ENCODE results near the gene MPHOSPH9.

Gene MPHOSPH9, protein sequence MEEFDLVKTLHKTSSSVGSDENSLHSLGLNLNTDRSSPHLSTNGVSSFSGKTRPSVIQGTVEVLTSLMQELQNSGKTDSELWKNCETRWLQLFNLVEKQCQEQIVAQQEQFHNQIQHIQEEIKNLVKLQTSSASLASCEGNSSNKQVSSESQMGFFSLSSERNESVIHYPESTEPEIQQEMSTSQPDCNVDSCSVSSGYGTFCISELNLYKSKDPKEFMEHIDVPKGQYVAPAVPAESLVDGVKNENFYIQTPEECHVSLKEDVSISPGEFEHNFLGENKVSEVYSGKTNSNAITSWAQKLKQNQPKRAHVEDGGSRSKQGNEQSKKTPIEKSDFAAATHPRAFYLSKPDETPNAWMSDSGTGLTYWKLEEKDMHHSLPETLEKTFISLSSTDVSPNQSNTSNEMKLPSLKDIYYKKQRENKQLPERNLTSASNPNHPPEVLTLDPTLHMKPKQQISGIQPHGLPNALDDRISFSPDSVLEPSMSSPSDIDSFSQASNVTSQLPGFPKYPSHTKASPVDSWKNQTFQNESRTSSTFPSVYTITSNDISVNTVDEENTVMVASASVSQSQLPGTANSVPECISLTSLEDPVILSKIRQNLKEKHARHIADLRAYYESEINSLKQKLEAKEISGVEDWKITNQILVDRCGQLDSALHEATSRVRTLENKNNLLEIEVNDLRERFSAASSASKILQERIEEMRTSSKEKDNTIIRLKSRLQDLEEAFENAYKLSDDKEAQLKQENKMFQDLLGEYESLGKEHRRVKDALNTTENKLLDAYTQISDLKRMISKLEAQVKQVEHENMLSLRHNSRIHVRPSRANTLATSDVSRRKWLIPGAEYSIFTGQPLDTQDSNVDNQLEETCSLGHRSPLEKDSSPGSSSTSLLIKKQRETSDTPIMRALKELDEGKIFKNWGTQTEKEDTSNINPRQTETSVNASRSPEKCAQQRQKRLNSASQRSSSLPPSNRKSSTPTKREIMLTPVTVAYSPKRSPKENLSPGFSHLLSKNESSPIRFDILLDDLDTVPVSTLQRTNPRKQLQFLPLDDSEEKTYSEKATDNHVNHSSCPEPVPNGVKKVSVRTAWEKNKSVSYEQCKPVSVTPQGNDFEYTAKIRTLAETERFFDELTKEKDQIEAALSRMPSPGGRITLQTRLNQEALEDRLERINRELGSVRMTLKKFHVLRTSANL

DNA sequence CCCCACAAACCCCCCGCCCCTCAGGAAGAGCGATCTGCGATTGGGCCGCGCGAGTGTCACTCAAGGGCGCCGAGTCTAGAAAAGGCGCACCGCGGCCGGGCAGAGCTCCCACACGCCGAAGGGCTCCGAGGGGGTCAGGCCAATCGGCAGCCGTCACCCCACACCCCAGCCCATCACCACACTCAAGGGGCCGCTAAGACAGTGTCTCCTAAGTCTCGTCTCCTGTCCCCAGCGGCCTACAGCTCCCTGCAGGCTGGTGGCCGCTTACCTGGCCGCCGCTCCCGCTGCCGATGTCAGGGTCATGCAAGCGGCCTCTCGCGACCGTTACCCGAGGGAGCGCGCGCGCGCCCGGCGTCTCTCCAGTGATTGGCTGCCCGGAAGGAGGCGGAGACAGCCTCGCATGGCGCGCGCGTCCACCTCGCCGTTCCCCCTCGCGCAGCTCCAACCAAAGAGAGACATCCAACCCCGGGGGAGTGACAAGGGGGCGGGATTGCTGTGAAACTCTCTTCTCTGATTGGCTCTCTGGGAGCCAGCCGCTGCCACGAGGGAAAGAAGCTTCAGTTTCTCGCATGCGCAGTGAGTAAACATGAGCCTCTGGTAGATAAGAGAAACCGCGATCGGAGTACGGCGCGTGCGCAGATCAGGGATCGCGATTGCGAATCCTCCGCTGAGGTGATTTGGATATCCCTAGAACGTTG, at the start of gene MPHOSPH9, which contains the start of gene MTRFR:
TSS of gene MPHOSPH9 (minus strand) at position 335 of the 698 bp plus-strand sequence. CDS start 2,777 bp downstream, outside the sequence.
TSS of gene MTRFR (plus strand) at position 630 of the 698 bp plus-strand sequence. CDS start 20,239 bp downstream, outside the sequence.
- DNase-seq, result peak; percentile 99

DNA sequence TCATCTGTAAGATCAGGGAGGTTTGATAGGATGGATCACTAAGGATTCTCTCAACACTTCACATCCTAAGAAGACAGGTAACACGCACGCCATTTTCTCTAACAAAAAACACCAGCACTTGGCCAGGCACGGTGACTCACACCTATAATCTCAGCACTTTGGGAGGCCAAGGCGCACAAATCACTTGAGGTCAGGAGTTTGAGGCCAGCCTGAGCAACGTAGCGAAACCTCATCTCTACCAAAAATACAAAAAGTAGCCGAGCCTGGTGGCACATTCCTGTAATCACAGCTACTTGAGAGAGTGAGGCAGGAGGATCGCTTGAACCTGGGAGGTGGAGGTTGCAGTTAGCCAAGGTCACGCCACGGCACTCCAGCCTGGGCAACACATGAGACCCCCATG, 49.2 kb upstream of the MPHOSPH9 start:
- no peak for DNase-seq

DNA sequence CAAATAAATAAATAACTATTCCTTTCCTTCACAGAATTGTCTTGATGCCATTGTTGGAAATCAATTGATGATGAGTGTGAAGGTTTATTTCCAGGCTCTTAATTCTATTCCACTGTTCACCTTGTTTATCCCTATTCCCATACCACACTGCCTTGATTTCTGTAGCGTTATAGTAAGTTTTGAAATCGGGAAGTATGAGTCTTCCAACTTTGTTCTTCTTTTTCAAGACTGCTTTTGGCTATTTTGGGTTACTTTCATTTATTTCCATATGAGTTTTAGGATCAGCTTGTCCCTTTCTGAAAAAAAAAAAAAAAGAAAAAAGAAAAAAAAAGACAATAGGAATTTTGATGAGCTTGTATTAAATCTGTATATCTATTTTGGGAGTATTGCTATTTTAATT, 48.0 kb upstream of the MPHOSPH9 start:
- no peak for DNase-seq

DNA sequence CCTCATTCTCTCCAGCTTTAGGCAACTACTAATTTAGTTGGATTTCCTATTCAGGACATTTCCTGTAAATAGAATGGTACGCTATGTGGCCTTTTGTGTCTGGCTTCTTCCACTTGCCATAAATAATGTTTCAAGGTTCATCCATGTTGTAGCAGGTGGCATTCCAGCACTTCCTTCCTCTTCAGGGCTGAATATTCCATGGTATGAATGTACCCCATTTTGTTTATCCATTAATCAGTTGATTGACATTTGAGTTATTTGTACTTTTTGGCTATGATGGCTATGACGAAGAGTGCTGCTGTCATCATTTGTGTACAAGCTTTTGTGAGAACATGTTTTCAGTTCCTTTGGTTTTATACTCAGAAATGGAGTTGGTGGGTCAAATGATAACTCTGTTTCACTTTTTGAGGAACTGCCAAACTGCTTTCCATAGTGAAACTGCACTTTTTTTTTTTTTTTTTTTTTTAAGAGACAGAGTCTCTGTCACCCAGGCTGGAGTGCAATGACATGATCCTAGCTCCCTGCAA, 45.2 kb upstream of the MPHOSPH9 start:
- no peak for DNase-seq

DNA sequence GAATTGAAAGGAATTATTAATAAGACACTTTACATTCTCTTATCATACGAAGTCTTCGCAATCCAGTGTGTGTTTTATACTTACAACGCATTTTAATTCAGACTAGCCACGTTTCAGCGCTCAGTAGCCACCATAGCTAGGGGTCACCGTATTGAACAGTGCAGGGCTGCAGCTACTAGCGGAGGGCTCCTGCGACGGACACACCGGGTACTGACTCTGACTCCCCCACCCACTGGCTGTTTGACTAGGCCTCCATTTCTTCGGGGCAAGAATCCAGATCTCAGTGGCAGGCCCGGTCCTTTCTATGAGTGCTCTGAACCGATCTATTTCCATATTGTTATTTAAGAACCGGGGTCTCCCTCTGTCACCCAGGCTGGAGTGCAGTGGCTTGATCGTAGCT, 40.2 kb upstream of the MPHOSPH9 start:
- no peak for DNase-seq

DNA sequence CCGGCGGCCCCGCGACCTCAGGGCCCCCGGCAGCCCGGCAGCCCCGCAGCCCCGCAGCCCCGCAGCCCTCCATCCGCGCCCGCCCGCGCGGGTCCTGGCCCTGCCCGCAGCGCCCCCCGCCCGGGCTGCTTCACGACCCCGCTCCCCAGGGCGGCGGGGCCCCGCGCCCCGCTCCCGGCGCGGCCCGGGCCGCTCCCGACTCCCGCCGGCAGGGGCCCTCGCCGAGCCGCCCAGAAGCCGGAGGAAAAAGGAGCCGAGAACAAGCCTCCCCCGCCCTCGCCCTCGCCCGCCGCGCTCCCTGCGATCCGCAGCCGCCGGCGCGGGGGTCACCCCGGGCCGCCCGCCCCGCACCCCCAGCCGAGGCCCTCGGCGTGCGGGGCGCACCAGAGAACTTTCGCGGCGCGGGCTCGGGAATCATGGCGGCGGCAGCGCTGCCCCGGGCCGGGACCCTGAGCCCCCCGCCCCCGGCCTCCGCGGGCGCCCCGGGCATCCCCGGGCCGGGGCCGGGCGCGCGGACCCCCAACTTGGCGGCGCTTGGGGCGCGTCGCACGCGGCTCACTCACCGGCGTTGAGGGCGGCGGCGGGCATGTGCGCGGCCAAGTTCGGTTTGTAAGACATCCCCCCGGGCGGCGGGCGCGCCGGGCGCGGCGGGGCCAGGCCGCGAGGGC, 38.2 kb upstream of the MPHOSPH9 start:
- DNase-seq, result peak; percentile 87

DNA sequence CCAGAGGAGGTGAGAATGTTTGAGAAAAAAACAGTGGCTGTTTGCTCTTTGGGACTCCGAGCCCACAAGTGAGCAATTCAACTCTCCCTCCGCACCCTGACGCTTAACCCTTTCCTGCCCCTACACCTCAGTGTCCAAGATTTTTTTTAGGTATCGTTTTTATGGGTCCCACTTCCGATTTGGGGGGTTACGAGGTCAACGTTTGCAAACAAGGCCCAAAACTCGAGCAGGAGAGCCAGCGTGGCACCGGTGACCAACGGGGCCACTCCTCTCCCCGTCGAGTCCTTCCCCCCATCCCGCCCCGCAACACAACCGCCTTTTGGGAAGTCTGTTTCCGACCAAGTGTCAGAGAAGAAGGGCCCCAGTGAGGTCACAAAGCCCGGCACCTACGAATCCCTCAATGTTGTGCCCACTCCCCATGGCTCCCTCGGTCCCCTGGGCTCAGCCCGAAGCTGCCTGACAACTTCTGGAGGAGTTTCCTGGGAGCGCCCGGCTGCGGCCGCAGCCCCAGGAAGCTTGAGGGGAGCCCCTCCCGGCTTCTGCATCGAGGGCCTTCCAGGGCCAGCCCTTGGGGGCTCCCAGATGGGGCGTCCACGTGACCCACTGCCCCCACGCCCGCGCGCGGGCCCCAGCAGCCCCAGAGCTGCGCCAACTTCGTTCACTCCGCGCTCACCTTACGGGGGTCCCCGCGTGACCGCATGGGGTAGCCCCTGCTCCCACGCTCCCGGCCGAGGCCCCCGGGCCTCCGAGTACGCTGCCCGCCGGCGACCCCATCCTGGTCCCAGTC, 37.5 kb upstream of the MPHOSPH9 start:
- DNase-seq, result no peak

DNA sequence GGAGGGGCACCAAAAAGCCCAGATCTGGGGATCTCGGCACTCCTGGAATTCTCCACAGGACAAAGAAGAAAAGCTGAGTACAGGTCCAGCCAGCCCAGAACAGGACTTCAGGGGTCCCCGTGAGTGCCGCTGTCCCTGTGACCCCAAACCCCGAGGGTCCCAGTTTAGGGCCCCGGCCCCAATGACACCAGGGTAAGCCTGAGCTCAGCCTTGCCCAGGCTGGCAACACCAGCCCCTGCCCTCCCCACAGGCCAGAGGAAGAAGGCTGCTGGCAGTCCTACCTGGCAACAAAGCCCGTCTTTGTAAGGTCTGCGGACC, 36.9 kb upstream of the MPHOSPH9 start:
- no peak for DNase-seq

DNA sequence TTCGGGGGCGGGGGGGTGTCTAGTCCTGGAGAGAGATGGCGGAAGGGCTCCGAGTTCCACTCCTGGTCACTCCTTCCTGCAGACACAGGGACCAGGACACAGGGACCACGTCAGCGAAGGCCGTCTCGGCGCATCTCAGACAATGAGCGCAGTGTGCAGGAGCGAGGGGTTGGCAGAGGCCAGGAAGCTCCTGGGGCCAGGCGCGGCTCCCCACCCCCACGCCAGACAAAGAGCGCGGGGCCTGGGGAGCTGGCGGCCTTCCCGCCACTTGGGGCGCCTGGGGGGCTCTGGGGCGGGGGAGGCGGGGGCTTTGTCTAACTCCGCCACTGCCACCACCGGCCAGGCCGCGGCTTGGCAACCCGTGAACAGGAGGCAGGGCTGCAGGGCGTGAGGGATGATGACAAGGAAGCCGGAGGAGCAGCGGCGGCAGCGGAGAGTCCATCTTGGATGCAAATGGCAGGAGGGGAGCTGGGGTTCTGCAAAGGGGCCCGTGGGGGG, 36.5 kb upstream of the MPHOSPH9 start:
- peak; percentile 67 for DNase-seq

DNA sequence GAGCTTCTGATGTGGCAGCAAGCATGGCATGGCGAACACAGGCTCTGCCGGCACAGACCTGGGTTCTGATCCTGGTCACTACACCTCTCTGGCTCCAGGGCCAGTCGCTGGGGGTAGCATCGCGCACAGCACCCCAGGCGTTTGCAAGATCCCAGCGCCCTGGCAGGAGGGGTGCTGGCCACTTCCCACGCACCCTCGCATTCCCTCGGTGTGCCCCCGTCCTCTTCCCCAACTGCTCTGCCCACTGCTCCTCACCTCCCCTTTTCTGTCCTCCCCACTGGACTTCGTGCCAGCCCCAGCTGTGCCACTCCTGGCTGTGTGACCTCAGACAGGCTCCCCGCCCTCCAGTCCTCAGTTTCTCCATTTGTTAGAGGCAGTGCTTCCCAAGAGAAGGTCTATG, 35.9 kb upstream of the MPHOSPH9 start:
- no peak for DNase-seq

DNA sequence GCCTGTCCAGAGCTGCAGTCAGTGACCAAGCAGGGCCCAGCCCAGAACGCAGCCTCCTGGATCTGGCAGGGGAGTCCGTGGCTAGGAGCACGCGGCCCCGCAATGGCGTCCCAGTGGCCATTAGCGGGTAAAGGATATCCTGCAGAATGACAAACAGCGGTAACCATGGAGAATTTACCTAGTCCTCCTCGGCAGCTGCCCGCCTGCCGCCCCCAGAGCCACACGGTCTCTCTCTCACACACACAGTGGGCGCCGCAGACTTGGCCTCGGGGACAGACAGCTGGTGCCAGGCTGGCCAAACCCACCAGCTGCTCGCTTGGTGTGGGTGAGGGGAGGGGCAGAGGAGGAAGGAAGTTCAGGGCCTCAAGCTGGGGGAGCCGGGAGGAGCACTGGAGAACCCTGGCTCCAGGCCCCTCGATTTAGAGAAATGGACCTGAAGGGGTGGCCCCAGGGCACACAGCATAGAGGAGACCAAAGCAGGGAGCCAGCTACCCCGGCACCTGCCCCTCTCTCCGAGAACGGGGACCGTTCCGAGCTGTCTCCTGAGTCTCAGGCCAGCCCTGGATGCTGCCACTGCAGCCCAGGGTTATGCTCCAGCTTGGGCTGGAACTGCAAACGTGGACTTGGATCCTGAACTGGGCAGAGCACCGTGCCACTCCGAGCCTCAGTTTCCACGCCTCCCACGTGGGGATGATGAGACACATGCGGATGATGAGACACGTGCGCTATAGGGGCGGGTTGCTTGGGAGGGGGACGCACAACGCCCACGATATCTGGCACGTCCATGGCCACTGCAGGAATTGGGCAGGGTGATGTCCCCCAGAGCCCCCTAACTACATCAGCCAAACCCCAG, 35.3 kb upstream of the MPHOSPH9 start:
- DNase-seq, result no peak

DNA sequence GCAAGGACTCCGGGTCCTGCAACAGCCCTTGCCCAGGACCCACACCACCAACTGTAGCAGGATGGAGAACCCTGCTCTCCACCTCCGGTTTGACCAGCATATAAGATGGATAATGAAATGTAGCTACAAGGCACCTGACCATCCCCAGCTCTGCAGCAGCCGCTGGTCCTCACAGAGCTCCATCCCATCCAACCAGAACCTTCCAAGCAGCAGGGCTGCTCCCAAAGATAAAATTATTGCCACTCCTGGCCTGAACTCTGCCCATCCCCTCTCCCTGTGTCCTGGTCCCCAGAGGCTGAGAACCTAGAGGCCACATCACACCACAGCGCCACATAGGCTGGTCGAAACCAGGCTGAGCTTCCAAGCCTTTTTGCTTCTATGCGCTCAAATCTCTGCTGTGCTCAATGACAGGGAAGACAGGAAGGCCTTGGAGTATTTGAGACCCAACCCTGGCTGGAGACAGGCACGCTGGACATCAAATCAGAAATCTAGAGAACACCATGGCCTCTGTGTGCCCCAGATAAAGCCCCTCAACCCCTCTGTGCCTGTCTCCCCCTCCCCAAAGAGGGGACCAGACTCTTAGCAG, 34.5 kb upstream of the MPHOSPH9 start:
- no peak for DNase-seq

DNA sequence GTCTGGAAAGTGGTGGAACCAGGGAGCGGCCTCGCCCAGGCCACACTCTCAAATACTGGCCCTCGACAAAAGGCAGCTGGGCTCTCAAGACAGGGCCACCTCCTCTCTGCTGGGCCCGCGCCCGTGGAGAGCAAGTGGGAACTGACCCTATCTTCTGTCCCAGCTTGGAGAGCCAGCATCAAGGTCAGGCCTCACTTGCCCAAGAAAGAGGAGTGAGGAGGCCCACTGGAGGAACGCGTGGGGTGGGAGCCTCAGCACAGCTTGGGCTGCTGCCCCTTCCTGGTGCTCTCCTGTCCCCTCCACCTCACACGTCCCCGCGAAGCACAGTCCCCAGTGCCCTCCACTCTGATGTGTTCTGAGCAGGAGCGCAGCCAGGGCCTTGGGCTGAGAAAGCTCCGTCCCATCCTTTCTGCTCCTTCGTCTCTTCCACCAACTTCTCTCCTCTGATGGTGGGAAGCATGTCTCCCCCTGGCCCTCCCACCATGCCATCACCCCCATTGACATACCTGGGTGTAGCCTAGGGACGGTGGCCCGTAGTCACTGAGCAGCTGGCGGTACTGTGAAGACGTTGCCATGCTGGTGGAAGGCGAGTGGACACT, 33.8 kb upstream of the MPHOSPH9 start:
- DNase-seq, result no peak

DNA sequence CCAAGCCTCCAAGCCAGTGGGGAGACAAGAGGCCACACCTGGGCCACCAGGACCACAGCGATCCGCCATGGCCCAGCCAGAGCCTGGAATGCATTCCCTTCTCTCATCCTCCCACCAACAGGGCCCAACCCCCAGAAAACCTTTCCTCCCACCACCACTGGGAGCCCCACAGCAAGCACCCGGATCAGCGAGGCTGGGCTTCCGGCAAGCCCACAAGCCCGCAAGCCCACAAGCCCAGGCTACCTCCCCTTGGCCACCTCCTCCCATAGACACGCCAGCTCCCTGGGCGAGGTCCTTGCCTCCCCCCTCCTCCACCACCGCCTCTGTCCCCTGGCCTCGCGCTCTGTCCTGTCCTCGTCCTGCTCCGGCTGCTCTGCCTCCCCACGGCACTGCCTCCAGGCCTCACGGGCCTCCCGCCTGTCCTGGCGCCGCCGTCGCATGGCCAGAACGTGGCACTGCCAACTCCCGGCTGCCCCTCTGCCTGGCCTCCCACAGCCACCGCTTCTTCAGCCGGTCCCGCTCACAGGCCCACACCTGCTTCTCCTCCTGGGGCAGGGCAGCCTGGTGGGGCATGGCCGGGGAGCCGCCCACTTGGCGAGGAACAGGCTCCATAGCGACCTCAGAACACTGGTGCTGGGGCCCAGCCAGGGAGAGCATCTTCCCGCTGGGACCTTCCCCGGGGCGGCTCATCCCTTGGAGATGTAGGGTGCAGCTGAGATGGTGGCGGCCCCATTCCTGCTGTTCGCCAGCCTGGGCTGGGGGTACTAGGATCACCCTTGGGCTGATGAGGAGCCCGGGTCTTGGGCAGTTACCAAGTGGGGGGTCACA, 33.1 kb upstream of the MPHOSPH9 start:
- no peak for DNase-seq

DNA sequence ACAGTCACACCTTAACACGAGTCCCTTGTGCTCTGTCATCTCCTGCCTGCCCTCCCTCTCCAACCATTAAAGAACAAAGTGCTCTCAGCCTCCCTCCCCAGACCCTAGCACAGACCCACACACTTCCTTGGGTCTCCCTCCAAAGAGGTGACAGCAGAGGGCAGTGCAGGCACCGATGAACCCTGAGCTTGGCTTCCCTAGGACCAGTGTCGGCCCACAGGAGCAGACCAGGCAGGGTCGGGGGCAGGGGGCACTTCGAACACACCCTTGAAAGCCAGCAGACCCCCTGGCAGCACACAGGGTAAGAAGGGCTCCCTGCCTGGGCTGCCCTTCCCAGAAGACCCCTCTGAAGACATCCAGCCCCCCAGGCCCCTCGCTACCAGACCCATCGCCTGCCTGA, 31.7 kb upstream of the MPHOSPH9 start:
- no peak for DNase-seq

DNA sequence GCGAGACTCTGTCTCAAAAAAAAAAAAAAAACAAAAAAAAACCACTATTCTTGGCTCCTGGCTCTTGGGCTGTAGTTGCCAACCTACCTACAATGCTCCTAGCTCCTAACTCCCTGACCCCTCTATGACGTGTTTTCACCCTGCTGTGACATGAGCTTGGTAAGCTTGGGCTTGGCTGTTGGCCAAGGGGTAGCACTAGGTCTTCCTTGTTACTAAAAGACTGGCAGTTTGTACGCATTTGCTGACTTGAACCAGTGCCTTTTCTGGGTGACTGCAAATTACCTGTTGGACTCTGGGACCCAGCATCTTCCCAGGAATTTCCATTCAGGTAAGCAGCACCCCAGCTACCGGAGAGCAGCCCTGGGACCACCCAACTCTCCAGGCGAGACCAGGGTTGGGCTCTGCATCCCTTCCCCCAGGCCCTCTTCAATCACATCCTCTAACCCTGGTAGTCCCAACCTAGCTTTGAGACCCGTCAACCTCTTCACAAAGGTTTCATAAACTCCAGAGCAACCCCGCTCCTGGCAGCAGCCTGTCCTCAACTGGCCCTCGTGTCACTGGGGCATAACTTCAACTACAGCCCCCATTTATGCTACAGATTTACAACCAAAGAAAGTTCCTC, 30.4 kb upstream of the MPHOSPH9 start:
- no peak for DNase-seq

DNA sequence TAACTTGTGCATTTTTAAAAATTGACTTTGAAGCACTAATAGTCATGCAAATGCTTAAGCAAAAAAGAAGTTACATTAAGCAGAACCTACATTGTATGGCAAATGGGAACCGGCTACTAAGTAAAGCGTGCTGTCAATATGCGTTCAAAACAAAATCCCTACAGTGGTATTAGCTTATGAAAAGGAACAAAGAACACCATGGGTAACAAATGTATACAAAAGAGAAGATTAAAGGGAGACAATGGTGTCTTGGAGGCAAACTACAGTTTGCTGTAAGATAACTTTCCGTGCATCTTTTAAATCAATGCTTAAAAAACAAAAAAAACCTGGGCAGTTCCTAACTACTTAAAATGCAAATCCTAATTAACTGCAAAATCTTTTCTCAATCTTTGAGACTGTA, 28.3 kb upstream of the MPHOSPH9 start:
- no peak for DNase-seq

DNA sequence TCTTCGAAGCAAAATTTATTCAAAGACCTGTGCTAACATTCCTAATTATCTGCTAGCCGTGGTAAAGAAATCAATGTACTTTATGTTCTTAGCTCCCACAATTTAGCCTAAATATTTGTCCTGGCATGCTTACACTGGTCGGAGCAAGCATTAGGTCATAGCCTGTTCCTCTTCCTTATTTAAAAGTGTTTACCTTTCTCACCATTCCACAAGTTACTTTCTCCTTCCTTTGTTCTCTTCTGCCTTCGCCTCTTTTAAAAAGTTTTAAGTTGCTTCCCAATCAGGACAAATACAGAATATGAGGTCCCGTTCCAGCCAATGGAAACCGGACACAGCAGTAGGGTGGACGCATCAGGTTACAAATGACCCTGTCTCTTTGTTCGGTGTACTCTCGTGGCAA, 27.1 kb upstream of the MPHOSPH9 start:
- DNase-seq, result no peak

All from activated CD4-positive, alpha-beta T cell treated with anti-CD3 and anti-CD28 coated beads for 48 hours (primary cell).